HG02610 (cell line): ENCODE data around the gene MIEF1.

ENCODE experiments used
- ATAC-seq: cut with Tn5 transposase; IDR thresholded peaks from one replicate; pipeline ENCODE4 v1.9.1; 2021; ENCODE audit warnings: mild to moderate bottlenecking, moderate library complexity; ENCODE audit not compliant: unreplicated experiment

MIEF1 gene

GRCh38 chr22:39528080-39528661, 26.1 kb downstream of the MIEF1 start:
- ATAC-seq, result no peak

GRCh38 chr22:39528681-39529486, 26.8 kb downstream of the MIEF1 start:
- ATAC-seq, result no peak

GRCh38 chr22:39529487-39529851, 27.4 kb downstream of the MIEF1 start:
- no peak for ATAC-seq

- ATAC-seq, result no peak
These were observed 28.0 kb downstream of the MIEF1 start for GRCh38 chr22:39530116-39530515.

- no peak for ATAC-seq
These were observed 28.7 kb downstream of the MIEF1 start for GRCh38 chr22:39530692-39531331.

GRCh38 chr22:39532215-39533073, 30.4 kb downstream of the MIEF1 start, which contains the start of gene RPS19BP1:
Gene RPS19BP1, minus strand, starts transcription at chr22:39532748. Its CDS starts 10 bp downstream, at chr22:39532738.
- ATAC-seq, result peak; percentile 82

- ATAC-seq, result no peak
These were observed 32.0 kb downstream of the MIEF1 start for GRCh38 chr22:39534092-39534506.

- no peak for ATAC-seq
These were observed 32.7 kb downstream of the MIEF1 start for GRCh38 chr22:39534591-39535356.

GRCh38 chr22:39535357-39535725, 33.3 kb downstream of the MIEF1 start:
- no peak for ATAC-seq

GRCh38 chr22:39535831-39536449, 33.9 kb downstream of the MIEF1 start:
- no peak for ATAC-seq

GRCh38 chr22:39536711-39537110, 34.6 kb downstream of the MIEF1 start:
- no peak for ATAC-seq

- ATAC-seq, result no peak
These were observed 35.9 kb downstream of the MIEF1 start for GRCh38 chr22:39537975-39538374.

GRCh38 chr22:39543095-39543494, 41.0 kb downstream of the MIEF1 start:
- no peak for ATAC-seq

- ATAC-seq, result no peak
These were observed 43.6 kb downstream of the MIEF1 start for GRCh38 chr22:39545386-39546365.

- no peak for ATAC-seq
These were observed 44.9 kb downstream of the MIEF1 start for GRCh38 chr22:39546889-39547586.

- no peak for ATAC-seq
These were observed 45.5 kb downstream of the MIEF1 start for GRCh38 chr22:39547587-39547947.

- no peak for ATAC-seq
These were observed 51.3 kb downstream of the MIEF1 start for GRCh38 chr22:39553429-39553828.

- no peak for ATAC-seq
These were observed 52.1 kb downstream of the MIEF1 start for GRCh38 chr22:39554151-39554550.
